NCI-H510A (cell line): ENCODE results near the gene NDUFAF2.
"Not testable (repeated sequence)": the region's sequence is repeated elsewhere in the genome, so short reads cannot be mapped to it uniquely, and the experiment has no call there.

Experiments
- DNase-seq: peaks from one replicate; lab custom pipeline; 2025; lab: John Stamatoyannopoulos, UW

Gene NDUFAF2

DNA sequence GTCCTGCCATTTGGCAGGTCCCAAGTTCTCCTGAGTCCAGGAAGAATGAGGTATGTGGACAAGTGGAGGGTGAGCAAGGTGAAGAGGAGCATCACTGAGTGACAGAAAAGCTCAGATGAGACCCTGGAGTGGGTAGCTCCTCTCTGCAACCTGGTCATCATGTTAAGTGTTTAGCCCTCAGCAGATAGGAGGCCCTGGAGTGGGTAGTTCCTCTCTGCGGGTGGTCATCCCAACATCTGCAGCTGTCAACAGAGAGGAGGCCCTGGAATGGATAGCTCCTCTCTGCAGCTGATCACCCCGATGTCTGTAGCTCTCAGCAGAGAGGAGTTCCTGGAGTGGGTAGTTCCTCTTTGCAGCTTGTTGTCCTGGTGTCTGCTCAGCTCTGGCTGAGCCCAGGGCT is 48.4 kb downstream of the NDUFAF2 start:
- DNase-seq, result no peak

DNA sequence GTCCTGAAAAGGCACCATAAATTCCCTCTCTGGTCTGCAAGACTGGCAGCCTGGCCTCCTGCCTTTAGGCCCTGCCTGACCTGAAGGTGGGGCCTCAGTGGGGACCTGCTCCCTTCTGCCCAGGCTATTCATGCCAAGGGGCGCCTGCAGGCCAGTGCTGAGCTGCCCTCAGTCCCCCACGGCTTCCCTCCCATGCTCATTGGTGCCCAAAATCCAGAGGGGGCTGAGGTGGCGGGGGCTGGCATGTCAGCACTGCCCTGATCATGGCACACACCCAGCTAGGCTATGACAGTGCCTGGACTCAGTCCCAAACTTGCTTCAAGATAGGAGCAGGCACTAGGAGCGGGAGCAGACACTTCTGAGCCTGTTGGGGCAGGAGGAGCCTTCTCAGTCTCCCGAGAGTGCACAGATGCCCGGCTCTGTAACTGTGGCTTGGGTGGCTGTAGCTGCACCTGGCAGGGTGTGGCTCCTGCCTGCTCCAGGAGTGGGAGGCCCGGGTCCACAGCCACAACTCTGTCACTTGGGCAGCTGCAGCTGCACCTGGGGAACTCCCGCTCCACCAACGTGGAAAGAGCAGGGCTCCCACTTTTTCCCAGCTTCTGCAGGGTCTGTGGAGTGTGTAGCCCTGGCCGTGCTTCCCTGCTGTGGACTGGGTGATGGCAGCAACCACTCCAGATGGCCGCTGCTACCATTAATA is 49.0 kb downstream of the NDUFAF2 start:
- DNase-seq, result no peak

DNA sequence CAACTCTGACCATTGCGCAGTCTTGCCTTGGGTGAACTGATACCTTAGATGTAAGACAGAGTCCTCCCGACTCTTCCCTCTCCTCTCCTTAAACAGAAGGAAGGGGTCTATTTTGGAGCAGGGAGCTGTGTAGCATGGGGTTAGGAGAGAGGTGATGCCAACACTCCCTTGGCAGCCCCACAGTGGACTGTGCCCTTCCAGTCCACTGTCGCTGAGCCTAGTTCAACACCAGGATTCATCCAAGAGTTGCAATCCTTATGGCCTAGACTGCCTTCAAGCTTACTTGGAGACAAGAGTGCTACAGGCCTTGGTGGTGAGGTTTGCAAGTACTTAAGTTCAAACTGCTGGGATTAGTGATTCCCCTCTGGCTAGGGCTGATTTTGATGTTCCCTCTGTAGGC is 51.4 kb downstream of the NDUFAF2 start:
- no peak for DNase-seq

DNA sequence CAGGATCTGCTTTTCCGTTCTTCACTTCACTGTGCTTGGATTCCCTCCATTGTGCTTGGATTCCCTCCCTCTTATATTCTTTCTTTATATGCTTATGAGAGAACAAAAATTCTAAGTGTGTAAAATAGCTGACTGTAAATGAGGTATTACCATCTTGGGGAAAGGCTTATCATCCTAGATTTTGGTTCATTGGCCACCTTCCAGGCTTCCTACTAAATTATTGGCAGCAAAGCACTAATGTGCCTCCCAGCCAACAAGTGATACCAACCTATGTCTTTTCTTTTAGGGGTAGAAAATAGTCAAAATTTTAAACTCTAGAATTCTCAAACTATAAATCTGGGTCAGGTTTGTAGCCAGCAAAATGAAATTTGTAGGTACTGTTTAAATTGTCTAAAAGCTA is 52.7 kb downstream of the NDUFAF2 start:
- DNase-seq, result no peak

GRCh38 chr5:61000887-61001286 is 55.9 kb downstream of the NDUFAF2 start:
- no peak for DNase-seq

- no peak for DNase-seq
Observed at GRCh38 chr5:61001647-61002046, 56.6 kb downstream of the NDUFAF2 start.

- no peak for DNase-seq
Observed at GRCh38 chr5:61002611-61003355, 57.8 kb downstream of the NDUFAF2 start.

GRCh38 chr5:61004448-61004847 is 59.4 kb downstream of the NDUFAF2 start:
- DNase-seq, result no peak

GRCh38 chr5:61009907-61010306 is 64.9 kb downstream of the NDUFAF2 start:
- no peak for DNase-seq

- DNase-seq, result no peak
Observed at GRCh38 chr5:61010467-61011454, 65.8 kb downstream of the NDUFAF2 start.

GRCh38 chr5:61018062-61018461 is 73.1 kb downstream of the NDUFAF2 start:
- DNase-seq, result no peak

- no peak for DNase-seq
Observed at GRCh38 chr5:61019642-61020041, 74.6 kb downstream of the NDUFAF2 start.

DNA sequence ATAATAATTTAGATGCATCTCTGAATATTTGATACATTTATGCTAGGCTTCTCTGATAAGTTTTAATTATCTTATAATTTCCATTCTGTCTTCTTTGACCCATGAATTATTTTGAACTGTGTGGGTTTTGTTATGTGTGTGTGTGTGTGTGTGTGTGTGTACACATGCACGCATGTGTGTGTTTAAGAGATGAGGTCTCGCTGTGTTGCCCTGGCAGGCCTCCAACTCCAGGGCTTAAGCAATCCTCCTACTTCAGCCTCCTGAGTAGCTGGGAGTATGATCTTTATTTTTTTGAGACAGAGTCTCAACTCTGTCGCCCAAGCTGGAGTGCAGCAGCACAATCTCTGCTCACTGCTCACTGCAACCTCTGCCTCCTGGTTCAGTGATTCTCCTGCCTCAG is 75.4 kb downstream of the NDUFAF2 start:
- DNase-seq, result no peak

GRCh38 chr5:61023131-61023530 is 78.1 kb downstream of the NDUFAF2 start:
- no peak for DNase-seq

- DNase-seq, result no peak
Observed at GRCh38 chr5:61026004-61026403, 81.0 kb downstream of the NDUFAF2 start.

GRCh38 chr5:61028382-61028781 is 83.4 kb downstream of the NDUFAF2 start:
- DNase-seq, result no peak

- DNase-seq, result no peak
Observed at GRCh38 chr5:61029456-61030162, 84.6 kb downstream of the NDUFAF2 start.

DNA sequence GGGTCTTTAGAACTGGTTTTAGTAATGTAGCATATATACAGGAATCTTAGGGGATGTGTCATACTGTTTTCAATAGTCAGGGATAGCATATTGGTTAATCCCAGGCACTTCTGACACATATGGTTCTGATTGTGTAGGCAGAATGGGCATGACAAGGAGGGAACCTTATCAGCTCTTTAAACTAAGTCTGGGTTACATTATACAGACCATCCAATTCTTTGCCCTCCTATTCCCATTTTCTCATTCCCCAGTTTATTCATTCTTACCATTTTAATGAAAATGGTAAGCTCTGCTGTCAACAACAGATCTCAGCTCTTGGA is 85.1 kb downstream of the NDUFAF2 start:
- DNase-seq, result no peak

DNA sequence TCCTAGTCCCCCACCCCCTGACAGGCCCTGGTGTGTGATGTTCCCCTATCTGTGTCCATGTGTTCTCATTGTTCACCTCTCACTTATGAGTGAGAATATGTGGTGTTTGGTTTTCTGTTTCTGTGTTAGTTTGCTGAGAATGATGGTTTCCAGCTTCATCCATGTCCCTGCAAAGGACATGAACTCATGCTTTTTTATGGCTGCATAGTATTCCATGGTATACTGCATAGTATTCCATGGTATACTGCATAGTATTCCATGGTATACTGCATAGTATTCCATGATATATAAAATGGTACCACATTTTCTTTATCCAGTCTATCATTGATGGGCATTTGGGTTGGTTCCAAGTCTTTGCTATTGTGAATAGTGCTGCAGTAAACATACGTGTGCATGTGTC is 86.3 kb downstream of the NDUFAF2 start:
- not testable (repeated sequence) for DNase-seq

DNA sequence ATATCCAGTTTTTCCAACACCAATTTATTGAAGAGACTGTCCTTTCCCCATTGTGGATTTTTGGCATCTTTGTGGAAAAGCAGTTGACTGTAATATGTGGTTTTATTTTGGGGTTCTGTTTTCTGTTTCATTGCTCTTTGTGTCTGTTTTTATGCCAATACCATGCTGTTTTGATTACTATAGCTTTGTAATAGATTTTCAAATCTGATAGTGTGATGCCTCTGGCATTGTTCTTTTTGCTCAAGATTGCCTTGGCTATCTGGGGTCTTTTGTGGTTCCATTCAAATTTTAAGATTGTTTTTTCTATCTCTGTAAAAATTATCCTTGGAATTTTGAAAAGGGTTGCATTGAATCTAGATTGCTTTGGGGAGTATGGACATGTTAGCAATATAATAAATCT is 99.5 kb downstream of the NDUFAF2 start:
- no peak for DNase-seq

DNA sequence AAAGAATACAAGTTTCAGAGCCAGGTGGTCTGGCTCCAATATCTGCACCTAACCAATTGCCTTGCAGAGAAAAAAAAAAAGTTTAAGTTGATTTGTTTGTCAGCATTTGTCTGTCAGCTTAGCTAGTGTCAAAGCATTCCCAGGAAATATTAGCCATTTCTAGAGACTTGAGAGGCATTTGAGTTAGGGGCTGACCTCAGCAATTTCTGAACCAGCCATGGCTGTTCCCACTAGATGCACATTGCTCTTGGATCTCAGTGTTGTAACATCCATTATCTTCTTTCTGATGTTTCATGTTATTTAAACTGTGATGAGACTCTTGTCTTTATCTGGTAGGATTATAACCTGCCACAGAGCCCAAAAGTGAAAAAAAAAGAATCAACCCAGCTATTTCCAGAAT is 102.3 kb downstream of the NDUFAF2 start:
- DNase-seq, result no peak

DNA sequence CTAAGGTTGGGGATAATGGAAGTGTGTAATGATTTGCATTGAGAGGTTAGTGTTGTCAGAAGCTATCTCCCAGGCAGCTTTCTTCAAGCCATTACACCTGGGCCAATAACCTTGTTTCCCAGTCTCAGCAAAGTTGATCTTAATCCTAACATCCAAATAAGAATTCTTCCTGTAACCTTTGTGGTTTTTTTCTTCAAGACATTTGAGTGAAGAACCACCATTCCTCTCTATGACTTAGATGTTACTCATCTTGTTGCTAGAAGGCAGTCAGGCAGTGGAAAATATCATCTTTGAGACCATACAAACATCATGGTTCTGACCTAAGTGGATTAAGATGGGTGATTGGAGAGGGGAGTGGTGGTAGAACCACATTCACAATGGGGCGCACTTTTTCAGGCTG is 103.5 kb downstream of the NDUFAF2 start:
- DNase-seq, result no peak
